ENCODE results near the gene CD2AP.
"Not testable (repeated sequence)": the region's sequence is repeated elsewhere in the genome, so short reads cannot be mapped to it uniquely, and the experiment has no call there.

The CD2AP gene

DNA sequence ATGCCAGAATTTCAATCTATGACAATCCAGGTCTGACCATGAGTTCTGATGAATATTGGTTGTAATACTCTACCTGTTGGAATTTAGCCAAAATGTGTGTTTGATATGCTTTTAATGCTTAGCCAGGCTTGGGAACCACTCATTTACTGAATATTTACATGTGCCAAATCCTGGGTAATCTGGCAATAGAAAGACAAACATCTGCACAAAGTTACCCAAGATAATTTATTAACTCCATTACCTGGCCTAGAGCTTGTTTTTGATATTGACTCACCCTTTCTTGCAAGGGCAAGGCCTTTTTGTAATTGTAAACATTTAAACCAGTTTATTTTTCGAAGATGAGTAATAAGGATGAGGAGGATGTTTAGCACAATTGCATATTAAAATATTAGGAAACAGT, 13.5 kb upstream of the CD2AP start:
- no peak for DNase-seq

DNA sequence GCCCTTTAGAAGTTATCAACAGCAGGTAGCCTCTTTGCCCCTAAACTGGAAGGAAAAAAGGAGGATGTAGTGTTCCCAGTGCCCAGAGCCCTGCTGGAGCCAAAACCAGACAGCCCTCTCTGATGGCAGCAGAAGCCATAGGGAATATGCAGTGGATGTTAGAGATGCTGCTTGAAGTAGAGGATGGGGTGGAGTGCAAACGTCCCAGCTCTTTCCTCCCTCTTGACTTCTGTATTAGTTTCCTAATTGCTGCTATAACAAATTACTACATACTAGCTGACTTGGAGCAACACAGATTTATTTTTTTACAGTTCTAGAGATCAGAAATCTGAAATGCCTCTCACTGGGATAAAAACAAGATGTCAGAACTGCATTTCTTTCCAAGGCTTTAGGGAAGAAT, 12.5 kb upstream of the CD2AP start:
- DNase-seq, result no peak

DNA sequence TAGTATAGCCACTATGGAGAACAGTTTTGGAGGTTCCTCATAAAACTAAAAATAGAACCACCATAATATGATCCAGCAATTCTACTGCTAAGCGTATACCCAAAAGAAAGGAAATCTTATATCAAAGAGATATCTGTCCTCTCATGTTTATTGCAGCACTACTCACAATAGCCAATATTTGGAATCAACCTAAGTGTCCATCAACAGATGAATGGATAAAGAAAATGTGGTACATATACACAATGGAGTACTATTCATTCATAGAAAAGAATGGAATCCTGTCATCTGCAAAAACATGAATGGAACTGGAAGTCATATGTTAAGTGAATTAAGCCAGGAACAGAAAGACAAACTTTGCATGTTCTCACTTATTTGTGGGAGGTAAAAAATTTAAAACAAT, 5.7 kb upstream of the CD2AP start:
- DNase-seq, result no peak

DNA sequence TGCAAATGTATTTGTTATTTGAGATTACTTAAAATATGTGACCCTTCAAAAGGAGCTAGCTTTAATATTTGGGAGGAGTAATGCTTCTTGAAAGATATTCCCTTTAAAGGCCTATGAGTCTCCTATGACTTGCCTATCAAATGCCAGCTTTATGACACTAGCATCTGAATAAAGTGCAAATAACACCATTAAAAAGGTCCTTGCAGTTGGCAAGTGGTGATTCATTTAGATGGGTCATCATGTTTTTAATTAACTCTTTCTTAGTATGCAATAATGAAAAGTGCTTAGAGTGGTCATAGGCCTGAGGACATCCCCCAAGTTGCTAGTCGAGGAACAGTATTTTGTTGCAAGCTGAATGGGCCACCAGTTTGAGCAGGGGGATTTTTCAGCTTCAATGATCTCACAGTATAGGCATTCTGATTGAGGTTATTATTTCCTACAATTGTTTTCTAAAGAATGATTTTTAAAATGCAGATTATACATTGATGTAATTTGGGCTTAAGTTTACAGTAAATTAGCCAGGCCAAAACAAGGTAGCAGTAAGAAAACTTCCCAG, 3.7 kb upstream of the CD2AP start:
- no peak for DNase-seq

DNA sequence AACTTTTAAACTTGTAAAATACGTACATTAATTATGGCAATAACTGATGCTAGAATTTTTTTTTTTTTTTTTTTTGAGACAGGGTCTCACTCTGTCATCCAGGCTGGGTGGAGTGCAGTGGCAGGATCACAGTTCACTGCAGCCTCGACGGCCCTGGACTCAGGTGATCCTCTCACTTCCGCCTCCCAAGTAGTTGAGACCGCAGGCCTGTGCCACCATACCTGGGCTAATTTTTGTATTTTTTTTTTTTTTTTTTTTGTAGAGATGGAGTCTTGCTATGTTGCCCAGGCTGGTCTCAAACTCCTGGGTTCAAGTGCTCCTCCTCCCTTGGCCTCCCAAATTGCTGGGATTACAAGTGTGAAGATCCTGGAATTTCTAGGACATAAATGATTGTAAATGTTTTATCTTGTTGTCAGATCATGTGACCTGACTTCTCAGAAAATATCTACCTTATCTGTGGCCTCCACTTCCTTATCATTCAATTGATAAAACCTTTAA, 2.2 kb upstream of the CD2AP start:
- no peak for DNase-seq

DNA sequence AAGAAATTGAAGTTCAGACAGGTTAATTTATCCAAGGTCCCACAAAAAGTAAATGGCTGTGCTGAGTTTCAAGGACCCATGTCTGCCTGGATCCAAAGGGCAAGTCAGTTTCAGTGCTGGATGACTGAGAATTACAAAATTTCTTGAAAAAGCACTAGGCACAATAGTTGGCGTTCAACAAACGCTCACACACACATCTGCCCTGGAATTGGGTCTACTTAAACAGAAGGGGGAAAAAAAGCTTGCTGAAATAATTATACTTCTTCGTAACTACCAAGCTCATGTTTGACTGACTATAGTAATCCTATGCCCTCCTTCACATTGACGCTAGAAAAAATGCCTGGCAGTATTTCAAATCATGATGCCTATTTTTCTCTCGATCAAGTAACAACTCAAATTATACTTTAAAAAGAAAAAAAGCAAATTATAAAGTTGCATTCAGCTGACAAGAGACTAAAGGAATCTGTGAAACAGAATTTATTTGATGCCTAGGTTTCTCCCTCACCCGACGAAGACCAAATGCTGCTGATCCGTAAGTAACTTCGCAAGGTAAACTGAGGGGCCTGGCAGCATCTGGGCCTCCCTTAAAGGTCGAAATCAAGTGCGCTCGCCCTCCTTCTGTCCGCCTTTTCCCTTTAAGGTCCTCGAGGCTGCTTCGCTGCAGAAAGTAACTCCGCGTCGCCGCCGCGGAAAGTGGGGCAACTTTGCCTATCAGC, 650 bp upstream of the CD2AP start:
- DNase-seq, result no peak

DNA sequence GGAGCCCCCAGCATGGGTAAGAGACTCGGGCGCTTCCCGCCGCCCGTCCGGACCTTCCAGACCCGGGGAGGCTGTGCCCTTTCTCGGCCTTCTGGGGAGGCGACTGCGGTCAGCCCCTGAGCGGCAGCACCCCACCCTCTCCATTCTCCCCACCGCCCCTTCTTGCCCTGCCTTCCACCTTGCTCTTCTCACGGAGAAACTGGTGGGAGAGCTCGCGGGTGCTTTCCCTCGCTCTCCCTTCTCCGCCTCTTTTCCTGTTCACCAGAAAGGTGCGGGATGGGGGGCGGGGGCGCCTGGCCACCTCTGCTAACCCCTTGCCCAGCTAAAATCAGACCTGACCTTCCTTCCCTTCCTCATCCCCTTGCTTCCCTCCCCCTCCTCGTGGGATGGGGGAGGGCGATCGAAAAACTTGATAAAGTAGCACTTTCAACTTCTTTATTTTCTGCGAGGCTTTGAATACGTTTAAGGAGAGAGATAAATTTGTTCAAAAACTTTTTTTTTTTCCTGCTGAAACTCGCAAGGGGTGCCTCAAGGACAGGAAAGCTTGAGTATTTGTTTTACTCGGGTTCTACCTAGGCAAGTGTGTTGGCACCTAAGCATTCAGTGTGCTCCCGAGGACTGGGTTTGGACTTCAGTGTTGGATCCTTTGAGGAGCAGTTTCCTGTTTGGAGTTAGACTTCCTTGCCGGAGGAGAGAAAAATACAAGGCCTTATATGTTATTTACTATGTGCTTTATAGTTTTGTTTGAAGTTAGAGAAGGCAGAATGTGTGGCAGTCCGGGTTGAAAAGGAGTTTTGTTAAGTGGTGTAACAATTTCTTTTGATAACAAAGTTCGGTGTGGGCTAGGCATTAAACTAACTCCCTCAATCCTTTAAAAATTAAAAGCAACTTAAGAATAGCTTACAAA, 897 bp downstream of the CD2AP start:
- DNase-seq, result no peak

DNA sequence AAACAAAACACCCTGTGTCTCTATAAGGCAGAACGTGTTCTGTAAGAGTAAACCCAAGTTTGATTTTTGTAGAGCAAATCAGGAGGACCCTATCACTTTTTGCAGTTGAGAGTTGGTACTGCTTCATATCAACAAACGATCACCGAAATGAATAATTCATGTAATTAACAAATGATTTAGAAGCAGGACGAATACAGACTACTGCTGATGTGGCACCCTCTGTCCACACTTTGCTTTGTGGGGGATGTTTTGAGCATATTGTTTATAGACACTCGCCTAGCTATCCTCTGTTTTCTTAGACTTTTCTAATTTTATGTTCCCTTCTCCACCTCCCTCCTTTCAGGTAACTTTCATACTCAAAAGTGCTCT, 1.5 kb downstream of the CD2AP start:
- DNase-seq, result no peak

DNA sequence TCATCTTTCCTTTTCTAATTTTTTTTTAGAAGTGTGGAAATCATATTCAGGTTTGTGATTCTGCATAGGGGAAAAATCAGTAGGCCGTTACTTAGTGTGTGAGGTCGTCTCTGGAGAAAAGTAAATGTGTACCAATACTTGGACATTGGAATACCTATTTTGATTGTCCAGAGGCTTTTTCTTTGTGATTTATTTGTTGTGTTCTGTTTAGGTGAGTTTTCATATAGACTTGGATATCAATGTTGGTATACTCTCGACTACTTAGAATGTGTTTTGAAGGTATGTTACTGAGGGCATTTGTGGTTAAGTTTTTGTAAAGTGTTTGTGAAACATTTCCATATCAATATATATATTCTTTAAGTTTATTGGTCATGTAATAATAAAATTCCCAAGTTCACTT, 2.3 kb downstream of the CD2AP start:
- no peak for DNase-seq

DNA sequence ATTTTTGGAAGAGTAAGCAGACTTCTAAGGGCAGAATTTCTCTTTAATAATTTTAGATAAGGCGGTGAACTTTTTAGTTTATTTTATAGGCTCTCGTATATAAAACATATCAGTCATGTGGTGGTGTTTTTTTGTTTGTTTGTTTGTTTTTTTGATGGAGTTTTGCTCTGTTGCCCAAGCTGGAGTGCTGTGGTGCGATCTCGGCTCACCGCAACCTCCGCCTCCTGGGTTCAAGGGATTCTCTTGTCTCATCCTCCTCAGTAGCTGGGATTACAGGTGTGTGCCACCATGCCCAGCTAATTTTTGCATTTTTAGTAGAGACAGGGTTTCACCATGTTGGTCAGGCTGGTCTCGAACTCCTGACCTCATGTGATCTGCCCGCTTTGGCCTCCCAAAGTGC, 3.6 kb downstream of the CD2AP start:
- DNase-seq, result not testable (repeated sequence)

DNA sequence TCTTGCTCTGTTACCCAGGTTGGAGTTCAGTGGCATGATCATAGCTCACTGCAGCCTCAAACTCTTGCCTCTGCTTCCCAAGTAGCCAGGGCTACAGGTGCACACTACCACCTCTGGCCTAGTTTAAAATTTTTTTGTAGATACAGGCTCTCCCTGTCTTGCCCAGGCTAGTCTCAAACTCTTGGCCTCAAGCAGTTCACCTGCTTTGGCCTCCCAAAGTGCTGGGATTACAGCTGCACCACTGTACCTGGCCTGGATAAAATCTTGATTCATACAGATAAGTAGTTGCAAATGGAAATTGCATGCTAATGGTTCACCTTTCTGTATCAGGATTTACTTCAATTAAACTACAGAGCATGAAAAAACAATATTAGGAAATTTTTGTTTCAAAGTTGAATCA, 4.2 kb downstream of the CD2AP start:
- no peak for DNase-seq

DNA sequence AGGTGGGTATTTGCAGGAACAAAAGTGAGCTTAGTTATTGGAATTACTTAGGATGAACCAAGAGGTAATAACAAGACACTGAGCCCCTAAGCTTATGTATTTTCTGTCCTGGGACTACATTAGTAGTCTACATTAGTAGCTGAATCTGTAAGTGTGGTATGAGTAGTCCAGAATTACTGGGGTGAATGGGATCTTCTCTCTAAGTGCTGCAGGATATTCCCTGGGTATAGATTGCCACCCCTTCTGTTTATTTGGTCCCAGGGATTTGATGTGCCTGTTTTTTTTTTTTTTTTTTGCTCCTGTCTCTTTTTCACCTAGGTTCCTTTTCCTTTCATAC, 5.9 kb downstream of the CD2AP start:
- DNase-seq, result no peak

DNA sequence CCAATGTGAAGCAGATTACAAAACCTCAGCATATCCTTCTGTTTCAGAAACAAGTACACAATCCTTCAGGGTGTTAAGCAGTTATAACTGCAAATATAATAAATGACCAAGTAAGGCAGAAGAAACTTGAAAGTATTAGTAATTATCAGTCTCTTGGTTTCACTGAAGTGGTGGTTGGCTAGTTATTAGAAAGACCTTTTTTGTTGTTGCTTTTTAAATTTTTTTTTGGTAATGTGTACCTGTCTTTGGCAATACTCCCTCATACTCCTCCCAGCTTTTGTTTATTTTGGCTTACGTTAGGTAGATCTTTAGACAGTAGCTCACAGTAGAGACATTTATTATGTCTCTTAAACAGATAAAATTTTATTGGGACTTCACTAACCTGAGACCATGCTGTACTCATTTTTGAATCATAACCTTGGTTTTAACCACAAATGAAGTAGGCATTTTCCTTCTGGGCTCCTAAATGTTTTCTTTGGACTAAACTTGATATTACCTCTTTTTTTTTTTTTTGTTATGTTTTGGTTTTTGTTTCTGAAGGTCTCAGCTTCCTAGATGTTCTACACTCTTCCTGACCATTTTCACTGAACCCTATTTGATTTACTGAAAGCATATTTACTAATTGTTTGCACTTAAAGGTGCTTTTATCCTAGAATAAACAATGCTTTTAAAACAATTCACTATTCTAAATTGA, 6.4 kb downstream of the CD2AP start:
- no peak for DNase-seq

DNA sequence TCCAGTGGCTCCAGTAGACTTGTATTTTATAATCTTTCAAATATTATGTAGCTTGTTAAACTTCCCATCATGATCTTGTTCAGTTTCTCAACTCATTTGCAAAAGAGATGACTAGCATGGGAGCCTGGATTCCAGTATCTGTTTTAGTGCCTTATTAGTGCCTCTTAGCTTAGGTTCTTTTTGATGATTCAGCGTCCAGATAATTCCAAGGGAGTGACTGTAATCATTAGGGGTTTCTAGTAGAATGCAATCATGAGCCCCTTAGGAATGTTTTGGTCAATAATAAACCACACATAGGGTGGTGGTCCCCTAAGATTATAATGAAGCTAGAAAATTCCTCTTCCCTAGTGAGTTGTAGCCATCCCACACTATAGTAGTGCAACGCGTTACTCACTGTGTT, 7.0 kb downstream of the CD2AP start:
- DNase-seq, result no peak

DNA sequence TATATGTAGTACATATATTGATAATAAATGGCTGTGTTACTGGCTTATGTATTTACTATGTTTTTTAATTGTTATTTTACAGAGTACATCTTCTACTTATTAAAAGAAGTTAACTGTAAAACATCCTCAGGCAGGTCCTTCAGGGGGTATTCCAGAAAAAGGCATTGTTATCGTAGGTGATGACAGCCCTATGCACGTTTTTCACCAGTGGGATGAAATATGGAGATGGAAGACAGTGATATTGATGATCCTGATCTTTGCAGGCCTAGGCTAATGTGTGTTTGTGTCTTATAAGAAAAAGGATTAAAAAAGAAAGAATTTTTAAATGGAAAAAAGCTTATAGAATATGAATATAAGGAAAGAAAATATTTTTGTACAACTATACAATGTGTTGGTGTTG, 7.5 kb downstream of the CD2AP start:
- DNase-seq, result no peak

DNA sequence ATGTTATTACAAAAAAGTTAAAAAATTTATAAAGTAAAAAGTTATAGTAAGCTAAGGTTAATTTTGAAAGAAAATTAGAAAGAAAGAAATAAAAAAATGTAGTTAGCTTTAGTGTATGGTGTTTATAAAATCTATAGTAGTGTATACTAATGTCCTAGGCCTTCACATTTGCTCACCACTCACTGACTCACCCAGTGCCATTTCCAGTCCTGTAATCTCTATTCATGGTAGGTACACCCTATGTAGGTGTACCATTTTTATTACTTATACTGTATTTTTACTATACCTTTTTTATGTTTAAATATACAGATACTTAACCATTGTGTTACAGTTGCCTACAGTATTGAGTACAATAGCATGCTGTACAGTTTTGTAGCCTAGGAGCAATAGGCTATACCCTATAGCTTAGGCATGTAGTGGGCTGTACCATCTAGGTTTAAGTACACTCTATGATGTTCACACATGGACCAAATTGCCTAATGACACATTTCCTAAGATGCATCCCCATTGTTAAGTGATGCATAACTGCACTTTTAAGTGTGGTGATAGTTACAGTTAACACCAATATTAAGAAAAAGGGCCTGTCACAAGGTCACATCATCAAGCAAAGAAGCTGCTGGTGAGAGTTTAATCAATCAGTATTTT, 8.0 kb downstream of the CD2AP start:
- DNase-seq, result no peak

DNA sequence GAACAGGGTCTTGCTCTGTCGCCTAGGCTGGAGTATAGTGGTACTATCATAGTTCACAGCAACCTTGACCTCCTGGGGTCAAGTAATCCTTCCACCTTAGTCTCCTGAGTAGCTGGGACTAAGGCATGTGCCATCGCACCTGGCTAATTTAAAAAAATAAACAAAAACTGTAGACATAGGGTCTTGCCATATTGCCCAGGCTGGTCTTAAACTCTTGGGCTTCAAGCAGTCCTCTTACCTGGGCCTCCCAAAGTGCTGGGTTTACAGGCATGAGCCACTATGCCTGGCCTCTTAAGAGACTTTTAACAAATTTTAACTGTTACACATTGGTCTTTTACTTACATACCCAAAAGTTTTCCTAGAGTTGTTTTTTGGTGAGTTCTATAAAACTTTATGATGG, 12.4 kb downstream of the CD2AP start:
- DNase-seq, result no peak

DNA sequence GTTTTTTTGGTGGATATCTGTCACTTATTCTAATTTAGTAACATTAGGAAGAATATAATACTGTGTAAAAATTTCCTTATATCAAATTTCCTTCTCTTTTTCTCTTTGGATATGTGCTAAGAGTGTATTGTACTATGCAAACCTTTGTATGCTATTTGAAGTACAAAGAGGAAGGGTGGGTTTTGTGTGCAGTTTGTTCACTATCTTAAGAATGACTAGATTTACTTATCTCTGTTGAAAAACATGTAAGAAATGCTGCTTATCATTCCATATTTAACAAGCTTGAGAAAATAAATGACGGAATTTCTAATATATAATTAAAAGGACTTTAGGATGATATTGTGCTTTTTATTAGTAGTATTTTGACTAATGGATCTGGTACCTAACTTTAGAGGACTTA, 13.1 kb downstream of the CD2AP start:
- DNase-seq, result no peak

DNA sequence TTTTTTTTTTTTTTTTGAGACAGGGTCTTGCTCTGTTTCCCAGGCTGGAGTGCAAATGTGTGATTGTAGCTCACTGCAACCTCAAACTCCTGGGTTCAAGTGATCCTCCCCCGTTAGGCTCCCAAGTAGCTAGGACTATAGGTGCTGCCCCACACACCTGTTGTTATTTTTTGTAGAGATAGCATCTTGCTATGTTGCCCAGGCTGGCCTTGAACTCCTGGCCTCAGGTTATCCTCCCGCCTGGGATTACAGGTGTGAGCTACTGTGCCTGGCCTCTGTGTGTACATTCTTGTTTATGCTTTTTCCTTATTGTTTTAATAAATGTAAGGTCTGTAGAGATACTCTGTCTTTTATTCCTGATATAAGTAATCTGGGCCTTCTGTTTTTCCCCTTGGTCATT, 14.8 kb downstream of the CD2AP start:
- DNase-seq, result no peak

DNA sequence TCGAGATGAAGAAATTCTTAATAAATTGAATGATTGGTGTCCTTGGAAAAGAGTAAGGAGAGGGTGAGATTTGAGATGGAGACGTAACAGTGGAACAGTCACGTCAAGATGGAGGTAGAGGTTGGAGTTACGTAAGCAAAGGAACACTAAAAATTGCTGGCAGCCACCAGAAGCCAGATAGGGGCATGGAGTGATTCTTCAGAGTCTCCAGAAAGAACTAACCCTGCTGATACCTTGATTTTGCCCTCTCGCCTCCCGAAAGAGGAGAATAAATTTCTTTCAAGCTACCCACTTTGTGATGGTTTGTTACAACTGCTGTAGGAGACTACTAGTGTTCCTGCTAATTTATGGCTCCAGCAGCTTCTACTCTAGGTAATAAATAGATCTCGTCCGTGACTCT, 17.6 kb downstream of the CD2AP start:
- DNase-seq, result no peak

DNA sequence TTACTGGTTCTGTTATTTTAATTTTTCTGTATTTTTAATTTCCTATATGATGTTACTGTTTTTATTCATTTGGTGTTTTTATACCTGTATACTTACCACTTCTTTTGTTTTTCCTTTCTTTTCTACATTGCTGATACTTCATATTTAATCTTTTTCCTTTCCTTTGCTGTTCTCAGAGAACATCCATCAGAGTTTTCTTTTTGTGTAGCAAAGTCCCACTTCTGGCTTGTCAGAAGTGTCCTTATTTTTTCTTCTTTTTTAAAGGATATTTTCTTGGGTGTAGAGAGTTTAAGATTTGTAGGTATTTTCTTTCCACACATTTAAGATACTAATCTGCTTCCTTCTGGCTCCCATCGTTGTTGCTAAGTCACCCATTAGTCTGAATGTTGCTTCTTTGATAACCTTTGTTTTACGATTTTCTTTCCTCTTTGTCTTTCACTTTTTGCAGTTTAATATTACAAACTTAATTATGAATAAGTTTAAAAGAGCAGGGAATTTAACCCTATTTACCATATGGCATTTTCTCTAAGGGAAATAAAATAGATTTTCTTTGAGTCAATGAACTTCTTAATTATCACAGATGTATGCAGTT, 18.5 kb downstream of the CD2AP start:
- DNase-seq, result no peak

DNA sequence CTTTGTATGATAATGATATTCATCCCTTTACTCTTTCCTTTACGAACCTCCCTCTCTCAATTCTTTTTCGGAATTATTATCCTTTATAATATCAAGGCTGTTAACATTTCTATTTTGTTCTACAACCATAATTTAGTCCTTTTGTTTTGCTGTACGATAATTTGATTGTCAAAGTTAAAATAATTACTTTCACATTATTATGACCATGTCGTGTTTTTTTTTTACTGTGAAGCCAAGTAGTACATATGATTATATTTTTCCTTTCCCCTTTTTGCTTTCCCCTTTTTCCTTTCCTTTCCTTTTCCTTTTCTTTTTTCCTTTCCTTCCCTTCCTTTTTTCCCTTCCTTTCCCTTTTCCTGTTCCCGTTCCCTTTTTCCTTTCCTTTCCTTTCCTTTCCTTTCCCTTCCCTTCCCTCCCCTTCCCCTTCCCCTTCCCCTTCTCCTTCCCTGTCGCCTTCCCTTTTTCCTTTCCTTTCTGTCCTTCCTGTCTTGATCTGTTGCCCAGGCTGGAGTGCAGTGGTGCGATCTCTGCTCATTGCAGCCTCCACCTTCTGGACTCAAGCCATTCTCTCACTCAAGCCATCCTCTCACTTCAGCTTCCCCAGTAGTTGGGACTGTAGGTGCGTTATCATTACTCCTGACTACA, 19.5 kb downstream of the CD2AP start:
- DNase-seq, result no peak
